ENCODE results near the gene NOL11. TPM values are rescaled to one million over a fixed set of nuclear protein-coding genes. Genes with fewer than 3 reads are reported as not detected.

NOL11 gene
- total and polyA plus RNA-seq, 2 of the 4 experiments (the other 2 are of a cell fraction) = 26.2 to 58.3 TPM

GRCh38 chr17:67747681-67748235 is 30.0 kb downstream of the NOL11 start:
- Histone ChIP-seq H3K27ac (ENCODE audit: insufficient read depth, low read length) (no peak overlapping the region), H4K20me1 (ENCODE audit: insufficient read depth, low read length) (no peaks in the 10 kb centered on the region), H3K4me3 (ENCODE audit: insufficient read depth, low read depth, low read length) (no peak overlapping the region), H3K14ac (replicated peaks; ENCODE audit: low read depth, low read length) (no peak overlapping the region), H3K4me1 (ENCODE audit: control insufficient read depth, insufficient read depth, low read length) (no peaks in the 10 kb centered on the region), H3K9ac (ENCODE audit: low read depth, low read length) (no peak overlapping the region), H3K23ac (ENCODE audit: low read depth, low read length) (no peak overlapping the region), H2AK9ac (replicated peaks; ENCODE audit: low read depth, low read length, poor library complexity) (no peak overlapping the region), H2BK5ac (ENCODE audit: low read depth, low read length, poor library complexity, severe bottlenecking) (no peak overlapping the region), H2BK120ac (ENCODE audit: low read depth, low read length) (no peak overlapping the region), H3K36me3 (ENCODE audit: control insufficient read depth, insufficient read depth, low read length) (peaks cover 37% of the 10 kb centered on the region), H2BK15ac (ENCODE audit: low read depth, low read length) (no peak overlapping the region), H3K27me3 (ENCODE audit: control insufficient read depth, insufficient read depth, low read length) (no peaks in the 10 kb centered on the region), H3K9me3 (ENCODE audit: control insufficient read depth, insufficient read depth, low read length) (no peaks in the 10 kb centered on the region), H4K5ac (ENCODE audit: low read depth, low read length) (no peak overlapping the region), H3K18ac (ENCODE audit: low read depth, low read length) (no peak overlapping the region), H2AK5ac (ENCODE audit: low read depth, low read length) (no peak overlapping the region), H3K79me1 (ENCODE audit: low read depth in 1 of 2, low read length in 2 of 2) (0 out of 4 replicates have a peak, but pooled peaks cover 0 to 3% of the 10 kb centered on the region in 2 experiments), H4K8ac (ENCODE audit: low read depth in 2 of 2, low read length in 2 of 2) (no peak overlapping the region), H3K4me2 (ENCODE audit: low read depth, low read length) (no peak overlapping the region), H3K4ac (ENCODE audit: low read depth, low read length) (no peak overlapping the region), H2BK20ac (ENCODE audit: low read depth, low read length) (no peak overlapping the region), H3K9me1 (ENCODE audit: insufficient read depth, low read length) (no peaks in the 10 kb centered on the region), H4K91ac (ENCODE audit: insufficient read depth, low read depth, low read length) (no peak overlapping the region), H3K56ac (ENCODE audit: extremely low read depth, insufficient read depth, low read length) (no peak overlapping the region), H2AFZ (replicated peaks; ENCODE audit: low read length, poor library complexity) (no peak overlapping the region)
- WGBS, 2 experiments (ENCODE audit: extremely low coverage in 2 of 2, insufficient read length in 1 of 2) = no CpG with 5 or more reads among the region's 2 CpGs
- CTCF ChIA-PET = interaction anchor here (0.5 kb wide), 1 partner anchor 220 kb away, joined by 3 read pairs; no protein-coding TSS in a partner anchor
- POLR2A ChIA-PET (ENCODE audit: unreplicated experiment) = interaction anchor here (0.6 kb wide), 1 partner anchor 375 kb away, joined by 3 read pairs; no protein-coding TSS in a partner anchor
- ATAC-seq (ENCODE audit: low read depth) (no peak), DNase-seq (no peak)
- no peak for TF ChIP-seq MAZ (IDR thresholded peaks at IDR 0.05; ENCODE audit: borderline replicate concordance, low read depth, low read length)
- no peak for TF ChIP-seq CTCF (conservative IDR thresholded peaks at IDR 0.05; ENCODE audit: low read depth, low read length)
- no peak for TF ChIP-seq POLR2A (IDR thresholded peaks at IDR 0.05; ENCODE audit: low read depth, low read length)
- TF ChIP-seq BHLHE40 (IDR thresholded peaks at IDR 0.05; ENCODE audit: low read depth, low read length) = no peak
- no peak for TF ChIP-seq ELK1 (IDR thresholded peaks at IDR 0.05; ENCODE audit: borderline replicate concordance, low read depth, low read length)
- no peak for TF ChIP-seq SMC3 (IDR thresholded peaks at IDR 0.05; ENCODE audit: low read depth, low read length)
- TF ChIP-seq RCOR1 (IDR thresholded peaks at IDR 0.05; ENCODE audit: insufficient replicate concordance, low read length) = no peak
- TF ChIP-seq RFX5 (IDR thresholded peaks at IDR 0.05; ENCODE audit: low read depth, low read length) = no peak
- no peak for TF ChIP-seq RAD21 (IDR thresholded peaks at IDR 0.05; ENCODE audit: low read length)
- no peak for TF ChIP-seq MXI1 (IDR thresholded peaks at IDR 0.05; ENCODE audit: borderline replicate concordance, low read depth, low read length)
- TF ChIP-seq MAFK (IDR thresholded peaks at IDR 0.05; ENCODE audit: low read depth, low read length) = no peak
- TF ChIP-seq CEBPB (IDR thresholded peaks at IDR 0.05; ENCODE audit: low read depth, low read length) = no peak
- no peak for TF ChIP-seq USF2 (IDR thresholded peaks at IDR 0.05; ENCODE audit: low read depth, low read length)
- dilution Hi-C loops (cut with HindIII; ENCODE audit: low sequenced_read_pairs, unreplicated experiment) (no loop called here), intact Hi-C loops (cut with micrococcal nuclease) (loop anchor here (10.0 kb wide), 1 partner anchor 167 kb away; no protein-coding TSS in a partner anchor), in situ Hi-C loops (cut with MboI; ENCODE audit: low sequenced_read_pairs) (no loop called here)
- no TSS peak for BruUV-seq (replicated peaks)
